H9 (cell line): Measurements from ENCODE around the gene HHIP. TPM values are rescaled to one million over a fixed set of nuclear protein-coding genes. Genes with fewer than 3 reads are reported as not detected.

Experiments used
- DNase-seq: peaks from one replicate; pipeline ENCODE4 v3.0.0-alpha.2; 2017
- H2AFZ ChIP-seq: one replicate; pipeline ENCODE4 v1.6.1; 2013; ENCODE audit warnings: mild to moderate bottlenecking, low read length, control low read depth, moderate library complexity
- H2AK5ac ChIP-seq: 2 replicates; pipeline ENCODE4 v1.6.1; 2013; ENCODE audit warnings: low read length, control low read depth, mixed read lengths; ENCODE audit not compliant: insufficient read length
- H2BK120ac ChIP-seq: one replicate; pipeline ENCODE4 v1.6.1; 2013; ENCODE audit warnings: low read depth, mild to moderate bottlenecking, low read length, control low read depth, inconsistent platforms; ENCODE audit not compliant: poor library complexity, severe bottlenecking
- H2BK12ac ChIP-seq: 2 replicates; pipeline ENCODE4 v1.6.1; 2013; ENCODE audit warnings: low read length, control low read depth, mixed read lengths, low read depth; ENCODE audit not compliant: insufficient read length
- H2BK15ac ChIP-seq: 2 replicates; pipeline ENCODE4 v1.6.1; 2013; ENCODE audit warnings: low read depth, low read length, control low read depth
- H2BK20ac ChIP-seq: one replicate; pipeline ENCODE4 v1.6.1; 2013; ENCODE audit warnings: low read depth, mild to moderate bottlenecking, low read length, control low read depth, inconsistent platforms; ENCODE audit not compliant: poor library complexity, severe bottlenecking
- H2BK5ac ChIP-seq: 2 replicates; pipeline ENCODE4 v1.6.1; 2013; ENCODE audit warnings: low read length, control low read depth, mixed read lengths; ENCODE audit not compliant: insufficient read length
- H3K14ac ChIP-seq: 2 replicates; pipeline ENCODE4 v1.6.1; 2013; ENCODE audit warnings: low read length, control low read depth; ENCODE audit not compliant: insufficient read depth
- H3K18ac ChIP-seq: 2 replicates; pipeline ENCODE4 v1.6.1; 2013; ENCODE audit warnings: low read depth, mild to moderate bottlenecking, mixed read lengths, low read length, control low read depth; ENCODE audit not compliant: insufficient read length
- H3K23ac ChIP-seq: 2 replicates; pipeline ENCODE4 v1.6.1; 2013; ENCODE audit warnings: low read length, control low read depth, mixed read lengths, low read depth; ENCODE audit not compliant: insufficient read length
- H3K23me2 ChIP-seq: 2 replicates; pipeline ENCODE4 v1.6.1; 2013; ENCODE audit warnings: low read depth, mild to moderate bottlenecking, mixed read lengths, low read length, control low read depth; ENCODE audit not compliant: insufficient read length, poor library complexity, severe bottlenecking
- H3K27ac ChIP-seq: 2 replicates; pipeline ENCODE4 v1.5.1; 2013; ENCODE audit warnings: low read length, control low read depth, mixed read lengths, low read depth; ENCODE audit not compliant: insufficient read length
- H3K27me3 ChIP-seq: 2 replicates; pipeline ENCODE4 v1.6.1; 2013; ENCODE audit warnings: low read length, control low read depth, inconsistent platforms; ENCODE audit not compliant: insufficient read depth
- H3K4ac ChIP-seq: 2 replicates; pipeline ENCODE4 v1.6.1; 2013; ENCODE audit warnings: low read depth, mild to moderate bottlenecking, control low read depth, inconsistent platforms, low read length, moderate library complexity
- H3K4me1 ChIP-seq: 2 replicates; pipeline ENCODE4 v1.6.1; 2013; ENCODE audit warnings: low read length, control low read depth, inconsistent platforms; ENCODE audit not compliant: insufficient read depth
- H3K4me2 ChIP-seq: 2 replicates; pipeline ENCODE4 v1.6.1; 2013; ENCODE audit warnings: low read length, control low read depth, mixed read lengths; ENCODE audit not compliant: insufficient read length, insufficient read depth
- H3K56ac ChIP-seq: 2 replicates; pipeline ENCODE4 v1.6.1; 2013; ENCODE audit warnings: low read depth, mild to moderate bottlenecking, mixed read lengths, low read length, control low read depth; ENCODE audit not compliant: insufficient read length
- H3K79me1 ChIP-seq: 2 replicates; pipeline ENCODE4 v1.6.1; 2013; ENCODE audit warnings: low read depth, mild to moderate bottlenecking, moderate library complexity, low read length, control low read depth, inconsistent platforms; ENCODE audit not compliant: insufficient read depth, poor library complexity, severe bottlenecking
- H3K79me2 ChIP-seq: 2 replicates; pipeline ENCODE4 v1.6.1; 2013; ENCODE audit warnings: low read length, control low read depth, inconsistent platforms; ENCODE audit not compliant: insufficient read depth
- H3K9ac ChIP-seq: 2 replicates; pipeline ENCODE4 v1.6.1; 2013; ENCODE audit warnings: low read length, control low read depth, mixed read lengths; ENCODE audit not compliant: insufficient read length; ENCODE audit errors: extremely low read depth
- H3K9me3 ChIP-seq: one replicate; pipeline ENCODE4 v1.6.1; 2013; ENCODE audit warnings: low read depth, low read length, inconsistent platforms; ENCODE audit not compliant: control insufficient read depth
- H3T11ph ChIP-seq: one replicate; pipeline ENCODE4 v1.6.1; 2013; ENCODE audit warnings: mild to moderate bottlenecking, low read length, control low read depth, inconsistent platforms
- H4K20me1 ChIP-seq: one replicate; pipeline ENCODE4 v1.6.1; 2013; ENCODE audit not compliant: control insufficient read depth, insufficient read length, insufficient read depth
- H4K5ac ChIP-seq: 2 replicates; pipeline ENCODE4 v1.6.1; 2013; ENCODE audit warnings: low read depth, mild to moderate bottlenecking, mixed read lengths, low read length, control low read depth; ENCODE audit not compliant: insufficient read length
- H4K8ac ChIP-seq: replicated peaks from 2 replicates; pipeline ENCODE4 v1.6.1; 2013; ENCODE audit warnings: low read length, control low read depth, mixed read lengths, low read depth; ENCODE audit not compliant: insufficient read length
- H4K91ac ChIP-seq: 2 replicates; pipeline ENCODE4 v1.6.1; 2013; ENCODE audit warnings: low read depth, mild to moderate bottlenecking, moderate library complexity, mixed read lengths, low read length, control low read depth; ENCODE audit not compliant: insufficient read length
- H3K27ac Mint-ChIP-seq, 3 experiments: 2 replicates in 2 of 3; 3 replicates in 1 of 3; pipeline ENCODE4 v1.8.0; 2020 to 2021; ENCODE audit warnings: mixed read lengths in 3 of 3, mild to moderate bottlenecking in 1 of 3, moderate library complexity in 1 of 3
- H3K27me3 Mint-ChIP-seq: 2 replicates; pipeline ENCODE4 v1.8.0; 2021; ENCODE audit warnings: low read depth, mild to moderate bottlenecking, moderate library complexity, mixed read lengths
- H3K36me3 Mint-ChIP-seq, 3 experiments: 2 replicates in 2 of 3; 3 replicates in 1 of 3; pipeline ENCODE4 v1.8.0; 2020 to 2021; ENCODE audit warnings: low read depth in 3 of 3, mixed read lengths in 3 of 3; ENCODE audit not compliant: insufficient read depth in 1 of 3
- H3K4me1 Mint-ChIP-seq, 2 experiments: 2 replicates each; pipeline ENCODE4 v1.8.0; 2020; ENCODE audit warnings: mixed read lengths in 2 of 2
- H3K4me3 Mint-ChIP-seq, 2 experiments: 2 replicates in 1 of 2; 3 replicates in 1 of 2; pipeline ENCODE4 v1.8.0; 2020 to 2021; ENCODE audit warnings: mild to moderate bottlenecking in 2 of 2, mixed read lengths in 2 of 2, moderate library complexity in 1 of 2
- H3K9me3 Mint-ChIP-seq, 2 experiments: 2 replicates in 1 of 2; 3 replicates in 1 of 2; pipeline ENCODE4 v1.8.0; 2020; ENCODE audit warnings: mild to moderate bottlenecking in 2 of 2, mixed read lengths in 2 of 2, moderate library complexity in 1 of 2
- WGBS: extraction: QIAGEN DNeasy Blood & Tissue Kit; methylation state at CpG from one replicate; pipeline ENCODE4 v1.1.7; 2013; ENCODE audit warnings: missing lambda C conversion rate, low lambda C conversion rate, mixed read lengths; ENCODE audit not compliant: insufficient read length; ENCODE audit errors: extremely low coverage; 5-methylcytosine and 5-hydroxymethylcytosine counted together
- total RNA-seq: library from RNA; stranded (reverse); gene quantifications from 2 replicates; pipeline ENCODE4 v1.2.1, GENCODE V29; 2021
- TF ChIP-seq, protein P1 (sequence below): fragments of 200-600 bp; sonication (generic); conservative IDR thresholded peaks from 3 replicates; pipeline ENCODE4 v1.8.0; 2021; ENCODE audit warnings: antibody characterized with exemption, mild to moderate bottlenecking

Gene HHIP
- total RNA-seq, 1 experiment from 2014 or later: 3.8 TPM

DNA sequence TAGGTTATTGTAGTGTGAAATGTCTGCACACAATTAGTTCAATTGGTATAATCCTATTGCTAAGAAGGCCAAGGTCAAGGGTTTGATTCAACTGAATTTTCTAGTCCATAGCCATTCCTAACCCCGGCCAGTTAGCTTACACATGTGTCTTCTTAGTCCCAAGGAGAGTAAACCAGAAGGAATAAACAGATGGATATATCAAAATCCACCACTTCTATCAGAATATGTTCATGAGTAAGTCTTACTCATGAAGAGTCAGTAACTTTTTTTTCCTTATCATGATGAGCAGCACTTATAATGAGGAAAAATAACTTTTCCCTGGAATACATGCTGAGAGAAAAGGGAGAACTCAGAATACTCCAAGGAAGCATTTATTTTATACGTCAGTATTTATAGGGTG, 9.5 kb downstream of the HHIP start:
- Histone ChIP-seq H4K8ac (no peak overlapping the region), H2AFZ (no peak overlapping the region), H3K18ac (no peak overlapping the region), H3K9ac (no peak overlapping the region), H3K23ac (no peak overlapping the region), H3K56ac (no peak overlapping the region), H3K9me3 (no peaks in the 10 kb centered on the region), H3K79me2 (no peaks in the 10 kb centered on the region), H2BK5ac (no peak overlapping the region), H3K23me2 (no peaks in the 10 kb centered on the region), H2BK15ac (no peak overlapping the region), H3K27me3 (no peaks in the 10 kb centered on the region), H2BK12ac (no peak overlapping the region), H3K4me2 (no peak overlapping the region), H3K14ac (no peak overlapping the region), H4K5ac (no peak overlapping the region), H3T11ph (no peak overlapping the region), H2BK20ac (no peak overlapping the region), H4K91ac (no peak overlapping the region), H3K79me1 (no peaks in the 10 kb centered on the region), H3K27ac (no peak overlapping the region), H3K4ac (no peak overlapping the region), H2BK120ac (no peak overlapping the region), H3K4me1 (no peaks in the 10 kb centered on the region), H4K20me1 (no peaks in the 10 kb centered on the region), H2AK5ac (no peak overlapping the region)
- H3K4me1 Mint-ChIP-seq: peaks cover 6 to 16% of the 10 kb centered on the region in 2 experiments
- peaks cover 6% of the 10 kb centered on the region for H3K27me3 Mint-ChIP-seq
- DNase-seq: no peak
- H3K9me3 Mint-ChIP-seq: no peaks in the 10 kb centered on the region
- no CpG with 5 or more reads among the region's 2 CpGs for WGBS
- H3K36me3 Mint-ChIP-seq: no peaks in the 10 kb centered on the region
- H3K27ac Mint-ChIP-seq: no peak overlapping the region
- H3K4me3 Mint-ChIP-seq: no peak overlapping the region
- TF ChIP-seq, protein P1, sequence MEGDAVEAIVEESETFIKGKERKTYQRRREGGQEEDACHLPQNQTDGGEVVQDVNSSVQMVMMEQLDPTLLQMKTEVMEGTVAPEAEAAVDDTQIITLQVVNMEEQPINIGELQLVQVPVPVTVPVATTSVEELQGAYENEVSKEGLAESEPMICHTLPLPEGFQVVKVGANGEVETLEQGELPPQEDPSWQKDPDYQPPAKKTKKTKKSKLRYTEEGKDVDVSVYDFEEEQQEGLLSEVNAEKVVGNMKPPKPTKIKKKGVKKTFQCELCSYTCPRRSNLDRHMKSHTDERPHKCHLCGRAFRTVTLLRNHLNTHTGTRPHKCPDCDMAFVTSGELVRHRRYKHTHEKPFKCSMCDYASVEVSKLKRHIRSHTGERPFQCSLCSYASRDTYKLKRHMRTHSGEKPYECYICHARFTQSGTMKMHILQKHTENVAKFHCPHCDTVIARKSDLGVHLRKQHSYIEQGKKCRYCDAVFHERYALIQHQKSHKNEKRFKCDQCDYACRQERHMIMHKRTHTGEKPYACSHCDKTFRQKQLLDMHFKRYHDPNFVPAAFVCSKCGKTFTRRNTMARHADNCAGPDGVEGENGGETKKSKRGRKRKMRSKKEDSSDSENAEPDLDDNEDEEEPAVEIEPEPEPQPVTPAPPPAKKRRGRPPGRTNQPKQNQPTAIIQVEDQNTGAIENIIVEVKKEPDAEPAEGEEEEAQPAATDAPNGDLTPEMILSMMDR: no peak
